HL-60/S4 treated with retinoic acid at 250 ng/mL for 4 days and 3 days (cell line): ENCODE data around the gene ACP7.
"Not testable (repeated sequence)": the region's sequence is repeated elsewhere in the genome, so short reads cannot be mapped to it uniquely, and the experiment has no call there.

ENCODE experiments used
- in situ Hi-C: fragments of 300-500 bp; cut with MboI; formaldehyde crosslinking; loops from 2 replicates; pipeline ENCODE4 v1.7.0; 2022; ENCODE audit warnings: low sequenced_read_pairs

The ACP7 gene

DNA sequence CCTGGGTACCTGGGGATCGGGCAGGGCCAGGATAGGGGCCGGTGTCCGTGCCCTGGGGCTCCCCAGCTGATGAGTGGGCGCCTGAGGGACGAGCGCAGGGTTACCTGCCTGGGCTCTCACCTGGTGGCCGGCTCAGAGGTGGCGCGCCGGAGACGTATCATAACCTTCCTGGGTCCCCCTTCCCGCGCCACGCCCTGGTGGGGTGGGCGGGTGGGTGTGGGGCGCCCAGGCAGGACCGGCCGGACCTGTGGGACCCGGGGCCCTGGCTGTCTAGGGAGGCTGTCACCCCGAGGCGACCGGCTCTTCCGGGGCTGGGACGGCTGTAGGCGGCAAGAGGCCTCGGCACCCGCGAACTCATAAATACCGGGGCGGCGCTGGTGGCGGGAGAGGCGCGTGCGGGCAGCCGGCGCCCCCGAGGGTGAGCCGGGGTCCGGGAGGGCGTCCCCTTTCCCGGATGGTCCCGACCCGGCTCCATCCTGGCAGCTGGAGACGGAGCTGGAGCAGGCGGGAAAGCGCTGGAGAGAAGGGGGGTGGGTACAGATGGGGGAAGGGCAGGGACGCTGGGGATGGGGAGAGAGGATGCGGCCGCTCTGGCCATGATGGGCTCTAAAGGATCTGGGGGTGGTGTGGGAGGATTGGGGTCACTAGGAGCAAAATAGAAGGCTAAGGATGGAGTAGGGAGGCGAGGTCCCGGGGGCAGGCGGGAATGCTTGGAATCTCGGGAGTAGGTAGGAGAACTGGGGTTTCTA lies at the start of gene ACP7:
Gene ACP7 (plus strand): TSS at position 386 of the 749 bp plus-strand sequence. CDS start 902 bp downstream, outside the sequence.
- in situ Hi-C loops = no loop called here

DNA sequence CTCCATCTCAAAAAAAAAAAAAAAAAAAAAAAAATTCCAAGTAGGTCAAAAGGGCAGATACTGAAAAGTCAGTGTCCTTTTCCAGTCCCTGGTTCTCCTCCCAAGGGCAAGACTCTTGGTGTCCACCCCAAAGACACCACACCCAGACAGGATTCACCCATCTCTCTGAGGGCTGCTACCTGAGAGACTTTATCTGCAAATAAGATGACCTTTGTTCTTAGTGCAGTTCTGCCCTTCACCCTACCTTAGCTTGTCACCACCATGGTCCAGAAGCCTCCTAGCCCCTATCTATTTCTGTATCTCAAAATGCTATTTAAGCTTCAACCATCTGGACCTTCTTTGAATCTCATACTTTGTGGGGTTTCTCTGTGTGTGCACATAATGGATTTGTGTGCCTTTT lies 47.6 kb upstream of the ACP7 start:
- in situ Hi-C loops = no loop called here

DNA sequence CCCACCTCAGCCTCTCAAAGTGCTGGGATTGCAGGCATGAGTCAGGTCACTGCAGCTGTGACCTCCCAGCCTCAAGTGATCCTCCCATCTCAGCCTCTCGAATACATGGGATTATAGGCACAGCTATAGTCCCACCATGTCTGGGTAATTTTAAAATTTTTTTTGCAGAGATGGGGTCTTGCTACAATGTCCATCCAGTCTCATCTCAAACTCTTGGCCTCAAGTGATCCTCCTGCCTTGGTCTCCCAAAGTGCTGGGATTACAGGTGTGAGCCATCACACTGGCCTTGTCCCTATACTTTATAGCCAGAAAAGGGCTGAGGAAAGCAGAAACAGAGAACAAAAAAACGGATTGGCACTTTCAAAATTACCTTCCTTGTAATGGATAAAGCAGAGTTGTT lies 47.0 kb upstream of the ACP7 start:
- in situ Hi-C loops = no loop called here

- in situ Hi-C loops = no loop called here
These were observed 46.1 kb upstream of the ACP7 start for GRCh38 chr19:39038098-39038497.

DNA sequence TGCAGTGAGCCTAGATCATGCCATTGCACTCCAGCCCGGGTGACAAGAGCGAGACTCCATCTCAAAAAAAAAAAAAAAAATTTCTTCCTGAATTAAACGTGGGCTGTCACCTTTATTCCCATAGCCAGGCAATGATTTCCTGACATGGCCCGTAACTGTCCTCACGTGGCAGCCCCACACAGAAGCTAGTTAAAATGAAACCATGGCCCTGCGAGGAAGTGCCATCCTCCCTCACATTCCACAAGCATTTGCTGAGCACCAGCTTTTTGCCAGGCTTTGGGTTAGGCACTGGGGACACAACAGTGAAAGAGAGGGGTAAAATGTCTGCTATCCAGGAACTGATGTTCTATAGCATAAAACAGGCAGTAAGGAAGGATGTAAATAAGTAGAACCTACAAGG lies 38.7 kb upstream of the ACP7 start:
- in situ Hi-C loops = no loop called here

DNA sequence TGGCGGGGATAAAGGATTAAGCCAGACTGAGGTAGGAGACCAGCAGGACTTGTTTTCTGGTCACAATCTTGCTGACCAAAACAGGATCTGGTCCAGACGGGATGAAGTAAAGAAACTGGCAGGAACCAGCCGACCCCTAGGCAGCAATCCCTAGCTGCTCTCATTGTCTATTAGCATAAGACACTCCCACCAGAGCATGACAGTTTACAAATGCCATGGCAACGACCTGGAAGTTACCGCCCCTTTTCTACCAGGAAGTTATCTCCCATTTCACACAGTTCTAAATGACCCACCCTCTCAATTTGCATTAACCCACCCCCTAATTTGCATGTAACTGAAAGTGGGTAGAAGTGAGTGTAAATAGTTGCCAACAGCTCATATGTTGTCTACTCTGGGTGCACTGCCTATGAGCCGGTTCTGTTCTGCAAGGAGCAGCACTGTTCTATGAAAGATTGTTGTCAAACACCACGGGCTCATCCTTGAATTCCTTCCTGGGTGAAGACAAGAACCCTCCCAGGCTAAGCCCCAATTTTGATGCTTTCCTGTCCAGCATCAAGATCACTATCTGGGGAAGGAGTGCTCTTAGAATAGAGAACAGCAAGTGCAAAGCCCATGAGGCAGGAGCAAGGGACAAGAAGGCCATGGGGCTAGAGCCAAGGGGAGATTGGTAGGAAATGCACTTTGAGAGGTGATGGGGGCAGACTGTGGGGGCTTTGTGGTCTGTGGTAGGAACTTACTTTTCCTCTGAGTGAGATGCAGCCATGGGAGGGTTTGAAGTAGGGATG lies 37.9 kb upstream of the ACP7 start:
- in situ Hi-C loops = no loop called here

- in situ Hi-C loops = no loop called here
These were observed 37.1 kb upstream of the ACP7 start for GRCh38 chr19:39047073-39047472.

DNA sequence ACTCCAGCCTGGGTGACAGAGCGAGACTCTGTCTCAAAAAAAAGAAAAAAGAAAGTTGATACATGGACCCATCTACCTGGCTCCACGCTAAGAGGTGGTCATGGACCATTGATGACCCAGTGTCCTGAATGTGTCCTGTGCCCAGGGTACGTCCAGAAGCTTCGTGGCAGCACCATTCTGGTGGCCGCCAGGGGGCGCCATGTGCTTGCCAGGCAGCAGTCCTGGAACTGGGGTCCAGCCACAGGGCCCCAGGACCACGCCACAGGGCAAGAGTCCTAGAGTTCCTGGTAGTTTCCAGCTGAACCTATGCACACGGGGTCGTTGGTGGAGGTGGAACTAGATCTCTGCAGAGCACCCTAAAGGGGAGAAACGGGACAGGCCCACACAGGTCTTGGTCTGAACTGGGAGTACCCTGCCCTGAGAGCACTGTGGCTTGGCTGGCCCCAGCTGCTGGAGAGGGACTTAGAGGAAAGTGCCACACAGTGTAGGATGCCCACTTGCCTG lies 31.9 kb upstream of the ACP7 start:
- in situ Hi-C loops = no loop called here

DNA sequence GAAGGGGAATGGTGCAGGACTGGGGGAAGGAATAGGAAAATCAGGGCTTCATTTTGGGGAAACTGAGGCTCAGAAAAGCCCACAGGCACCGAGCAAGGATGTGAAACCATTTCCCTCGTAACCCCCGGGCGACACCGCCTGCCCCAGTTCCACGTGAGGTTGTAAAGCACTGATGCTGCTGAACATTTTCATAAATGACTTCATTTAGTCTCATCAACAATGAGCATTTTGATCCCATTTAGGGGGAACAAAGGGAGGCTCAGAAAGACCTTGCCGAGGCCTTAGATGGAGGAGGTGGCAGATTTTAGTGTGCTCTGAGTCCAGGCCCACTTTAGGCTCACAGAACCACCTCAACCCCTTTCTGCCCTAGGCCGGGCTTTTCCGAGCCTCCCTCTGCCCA lies 31.3 kb upstream of the ACP7 start:
- in situ Hi-C loops = no loop called here

DNA sequence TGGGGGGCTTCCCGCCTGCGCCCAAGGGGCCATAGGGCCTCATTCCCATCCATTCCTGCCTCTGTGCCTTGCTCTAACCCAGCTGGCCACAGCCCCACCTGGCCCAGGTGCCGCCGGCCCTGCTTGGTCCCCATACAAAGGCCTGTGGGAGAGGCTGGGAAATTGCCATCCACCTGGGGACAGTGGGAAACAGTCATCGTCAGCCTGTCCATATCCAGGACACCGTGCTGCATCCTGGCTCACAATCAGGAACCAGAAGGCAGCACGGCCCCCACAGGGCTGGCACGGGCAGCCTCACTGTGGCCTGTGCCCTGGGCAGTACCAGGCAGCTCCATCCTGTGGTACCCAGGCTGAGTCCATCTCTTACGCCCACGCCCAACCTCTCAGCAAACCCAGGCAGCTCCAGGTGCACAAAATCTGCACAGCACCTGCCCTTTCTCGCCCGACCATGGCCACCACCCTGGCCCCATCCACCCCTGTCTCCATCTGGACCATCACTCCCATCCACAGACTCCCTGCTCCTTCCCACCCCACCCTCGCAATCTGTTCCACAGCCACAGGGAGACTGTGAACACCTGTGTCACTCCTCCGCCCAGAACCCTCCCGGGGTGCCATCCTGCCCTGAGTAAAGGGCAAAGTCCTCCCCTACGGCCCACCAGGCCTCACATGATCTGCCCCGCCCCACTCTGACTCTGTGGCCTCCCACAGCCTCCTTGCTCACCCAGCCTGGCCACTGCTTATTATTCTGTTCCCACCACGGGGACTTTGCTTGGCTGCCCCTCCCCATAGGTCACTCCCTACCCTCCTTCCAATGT lies 30.7 kb upstream of the ACP7 start:
- in situ Hi-C loops = no loop called here

- in situ Hi-C loops = no loop called here
These were observed 30.1 kb upstream of the ACP7 start for GRCh38 chr19:39054091-39054470.

- in situ Hi-C loops = no loop called here
These were observed 26.6 kb upstream of the ACP7 start for GRCh38 chr19:39057615-39058014.

DNA sequence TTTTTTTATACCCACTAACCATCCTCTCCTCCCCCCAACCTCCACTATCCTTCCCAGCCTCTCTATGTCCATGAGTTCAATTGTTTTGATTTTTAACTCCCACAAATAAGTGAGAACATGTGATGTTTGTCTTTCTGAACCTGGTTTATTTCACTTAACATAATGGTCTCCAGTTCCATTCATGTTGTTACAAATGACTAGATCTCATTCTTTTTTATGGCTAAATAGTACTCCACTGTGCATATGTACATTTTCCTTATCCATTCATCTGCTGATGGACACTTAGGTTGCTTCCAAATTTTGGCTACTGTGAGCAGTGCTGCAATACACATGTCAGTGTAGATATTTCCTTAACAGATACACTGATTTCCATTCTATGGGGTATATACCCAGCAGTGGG lies 24.9 kb upstream of the ACP7 start:
- in situ Hi-C loops = no loop called here

GRCh38 chr19:39060171-39060570 lies 24.0 kb upstream of the ACP7 start:
- in situ Hi-C loops = no loop called here

- in situ Hi-C loops = no loop called here
These were observed 19.8 kb upstream of the ACP7 start for GRCh38 chr19:39064405-39064804.

- in situ Hi-C loops = no loop called here
These were observed 18.2 kb upstream of the ACP7 start for GRCh38 chr19:39065928-39066327.

GRCh38 chr19:39067104-39067503 lies 17.1 kb upstream of the ACP7 start:
- in situ Hi-C loops = no loop called here

GRCh38 chr19:39068259-39068658 lies 15.9 kb upstream of the ACP7 start:
- in situ Hi-C loops = not testable (repeated sequence)

DNA sequence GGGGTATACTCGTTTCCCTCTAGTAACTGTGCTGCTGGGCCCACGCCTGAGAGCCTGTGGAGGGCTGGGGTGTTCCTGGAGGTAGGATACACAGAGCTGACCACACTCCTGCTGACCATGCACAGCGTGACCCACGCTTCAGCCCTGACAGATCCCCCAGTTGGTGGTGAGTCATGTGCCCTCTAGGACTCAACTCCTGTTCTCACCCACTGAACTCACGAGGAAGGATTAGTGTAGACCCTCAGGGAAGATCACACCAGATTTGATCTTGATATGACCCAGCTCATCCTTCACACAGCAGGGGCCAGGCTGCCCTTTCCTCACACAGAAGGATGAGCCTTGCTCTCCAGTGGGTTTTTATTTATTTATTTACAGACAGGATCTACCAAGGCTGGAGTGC lies 13.3 kb upstream of the ACP7 start:
- in situ Hi-C loops = no loop called here

GRCh38 chr19:39074205-39074692 lies 9.9 kb upstream of the ACP7 start:
- in situ Hi-C loops = no loop called here

DNA sequence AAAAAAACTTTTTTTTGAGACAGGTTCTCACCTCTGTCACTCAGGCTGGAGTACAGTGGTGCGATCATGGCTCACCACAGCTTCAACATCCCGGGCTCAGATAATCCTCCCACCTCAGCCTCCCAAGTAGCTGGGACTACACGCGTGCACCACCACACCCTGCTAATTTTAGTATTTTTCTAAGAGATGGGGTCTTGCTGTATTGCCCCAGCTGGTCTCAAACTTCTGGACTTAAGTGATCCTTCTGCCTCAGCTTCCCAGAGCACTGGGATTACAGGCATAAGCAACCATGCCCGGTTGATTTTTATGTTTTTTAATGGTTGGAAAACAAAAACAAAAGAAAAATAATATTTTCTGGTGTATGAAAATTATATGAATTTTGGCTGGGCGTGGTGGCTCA lies 9.2 kb upstream of the ACP7 start:
- in situ Hi-C loops = no loop called here
